ENCODE results near the gene KRTAP12-4.

Gene KRTAP12-4

GRCh38 chr21:44606495-44606894, 48.0 kb downstream of the KRTAP12-4 start:
- no peak for DNase-seq
